ENCODE measurements around the gene NDUFS6. TPM values are rescaled to one million over a fixed set of nuclear protein-coding genes. Genes with fewer than 3 reads are reported as not detected.
"Not testable (repeated sequence)": the region's sequence is repeated elsewhere in the genome, so short reads cannot be mapped to it uniquely, and the experiment has no call there.

The NDUFS6 gene
- total RNA-seq, 1 donor from 2014 or later, result 39.9 TPM

DNA sequence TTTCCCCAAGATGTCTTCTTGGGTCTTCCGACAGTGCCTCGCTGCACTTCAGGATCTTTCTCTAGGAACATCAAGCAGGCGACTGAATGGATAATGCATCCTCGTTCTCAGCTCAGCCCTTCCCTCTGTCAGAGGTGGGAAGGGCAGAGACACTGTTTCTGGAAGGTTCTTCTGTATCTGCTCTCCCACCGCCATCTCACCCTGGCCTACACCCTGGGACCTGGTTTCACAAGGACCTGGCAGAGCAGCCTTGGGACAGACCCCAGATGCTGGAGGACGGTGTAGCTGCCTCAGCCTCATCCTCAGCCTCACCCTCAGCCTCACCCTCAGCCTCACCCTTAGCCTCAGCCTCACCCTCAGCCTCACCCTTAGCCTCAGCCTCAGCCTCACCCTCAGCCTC, 20.1 kb upstream of the NDUFS6 start:
- no peak overlapping the region for H3K27ac Mint-ChIP-seq
- H3K4me3 Mint-ChIP-seq (ENCODE audit: low read depth), result no peak overlapping the region
- peaks cover 5% of the 10 kb centered on the region for H3K27me3 Mint-ChIP-seq (ENCODE audit: low read depth)
- intact Hi-C loops (cut with micrococcal nuclease), result no loop called here
- H3K9me3 Mint-ChIP-seq, result no peaks in the 10 kb centered on the region
- H3K36me3 Mint-ChIP-seq (ENCODE audit: low read depth), result no peaks in the 10 kb centered on the region
- H3K4me1 Mint-ChIP-seq (ENCODE audit: low read depth), result no peaks in the 10 kb centered on the region
- DNase-seq (ENCODE audit: low spot score), result no peak

- no peak for DNase-seq (ENCODE audit: low spot score)
- intact Hi-C loops (cut with micrococcal nuclease), result no loop called here
- Mint-ChIP-seq H3K4me1 (ENCODE audit: low read depth) (no peaks in the 10 kb centered on the region), H3K4me3 (ENCODE audit: low read depth) (no peak overlapping the region), H3K27me3 (ENCODE audit: low read depth) (peaks cover 5% of the 10 kb centered on the region), H3K27ac (no peak overlapping the region), H3K9me3 (no peaks in the 10 kb centered on the region), H3K36me3 (ENCODE audit: low read depth) (no peaks in the 10 kb centered on the region)
These were observed 19.4 kb upstream of the NDUFS6 start for GRCh38 chr5:1781726-1782384.

GRCh38 chr5:1782385-1783215, 18.6 kb upstream of the NDUFS6 start:
- Mint-ChIP-seq H3K9me3 (no peaks in the 10 kb centered on the region), H3K36me3 (ENCODE audit: low read depth) (no peaks in the 10 kb centered on the region), H3K4me3 (ENCODE audit: low read depth) (no peak overlapping the region), H3K4me1 (ENCODE audit: low read depth) (no peaks in the 10 kb centered on the region), H3K27me3 (ENCODE audit: low read depth) (peaks cover 5% of the 10 kb centered on the region), H3K27ac (no peak overlapping the region)
- intact Hi-C loops (cut with micrococcal nuclease), result no loop called here
- DNase-seq (ENCODE audit: low spot score), result no peak

GRCh38 chr5:1783216-1783554, 18.0 kb upstream of the NDUFS6 start:
- Mint-ChIP-seq H3K4me1 (ENCODE audit: low read depth) (no peaks in the 10 kb centered on the region), H3K27ac (no peak overlapping the region), H3K27me3 (ENCODE audit: low read depth) (peaks cover 5% of the 10 kb centered on the region), H3K36me3 (ENCODE audit: low read depth) (no peaks in the 10 kb centered on the region), H3K4me3 (ENCODE audit: low read depth) (no peak overlapping the region), H3K9me3 (no peaks in the 10 kb centered on the region)
- DNase-seq (ENCODE audit: low spot score), result no peak
- intact Hi-C loops (cut with micrococcal nuclease), result no loop called here

GRCh38 chr5:1784197-1785050, 16.8 kb upstream of the NDUFS6 start:
- intact Hi-C loops (cut with micrococcal nuclease), result no loop called here
- H3K27ac Mint-ChIP-seq, result no peak overlapping the region
- H3K4me3 Mint-ChIP-seq (ENCODE audit: low read depth), result no peak overlapping the region
- peaks cover 5% of the 10 kb centered on the region for H3K27me3 Mint-ChIP-seq (ENCODE audit: low read depth)
- peaks cover 8% of the 10 kb centered on the region for H3K4me1 Mint-ChIP-seq (ENCODE audit: low read depth)
- no peak for DNase-seq (ENCODE audit: low spot score)
- H3K9me3 Mint-ChIP-seq, result no peaks in the 10 kb centered on the region
- no peaks in the 10 kb centered on the region for H3K36me3 Mint-ChIP-seq (ENCODE audit: low read depth)

DNA sequence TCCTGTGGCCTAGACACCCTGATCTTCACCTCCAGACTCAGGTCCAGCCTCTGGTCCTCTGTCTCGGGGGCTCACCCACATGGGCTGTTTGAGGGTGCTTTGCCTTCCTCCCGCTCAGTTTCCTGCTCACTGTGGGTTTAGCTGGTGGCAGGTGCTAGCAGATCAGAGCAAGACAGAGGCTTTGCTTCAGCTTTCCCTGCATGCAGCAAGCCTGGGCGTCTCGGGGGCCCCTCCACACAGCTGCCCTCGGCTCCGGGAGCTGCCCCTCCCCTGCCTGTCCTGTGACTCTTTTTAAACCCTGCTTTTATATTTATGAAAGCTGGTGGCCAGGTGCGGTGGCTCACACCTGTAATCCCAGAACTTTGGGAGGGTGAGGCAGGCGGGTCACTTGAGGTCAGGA, 16.1 kb upstream of the NDUFS6 start:
- Mint-ChIP-seq H3K4me1 (ENCODE audit: low read depth) (peaks cover 15% of the 10 kb centered on the region), H3K27ac (no peak overlapping the region), H3K4me3 (ENCODE audit: low read depth) (no peak overlapping the region), H3K9me3 (no peaks in the 10 kb centered on the region), H3K36me3 (ENCODE audit: low read depth) (no peaks in the 10 kb centered on the region), H3K27me3 (ENCODE audit: low read depth) (peaks cover 5% of the 10 kb centered on the region)
- DNase-seq (ENCODE audit: low spot score), result no peak
- intact Hi-C loops (cut with micrococcal nuclease), result no loop called here

GRCh38 chr5:1785984-1786383, 15.2 kb upstream of the NDUFS6 start:
- no peak overlapping the region for H3K27ac Mint-ChIP-seq

GRCh38 chr5:1786621-1787471, 14.4 kb upstream of the NDUFS6 start:
- no peak for DNase-seq (ENCODE audit: low spot score)
- Mint-ChIP-seq H3K9me3 (no peaks in the 10 kb centered on the region), H3K36me3 (ENCODE audit: low read depth) (no peaks in the 10 kb centered on the region), H3K27ac (no peak overlapping the region), H3K4me1 (ENCODE audit: low read depth) (peaks cover 29% of the 10 kb centered on the region), H3K4me3 (ENCODE audit: low read depth) (no peak overlapping the region), H3K27me3 (ENCODE audit: low read depth) (peaks cover 3% of the 10 kb centered on the region)
- intact Hi-C loops (cut with micrococcal nuclease), result no loop called here

More at GRCh38 chr5:1785984-1786383, 15.2 kb upstream of the NDUFS6 start:
- DNase-seq (ENCODE audit: low spot score), result no peak
- peaks cover 5% of the 10 kb centered on the region for H3K27me3 Mint-ChIP-seq (ENCODE audit: low read depth)
- no peaks in the 10 kb centered on the region for H3K36me3 Mint-ChIP-seq (ENCODE audit: low read depth)
- no peak overlapping the region for H3K4me3 Mint-ChIP-seq (ENCODE audit: low read depth)
- H3K9me3 Mint-ChIP-seq, result no peaks in the 10 kb centered on the region
- intact Hi-C loops (cut with micrococcal nuclease), result no loop called here
- peaks cover 21% of the 10 kb centered on the region for H3K4me1 Mint-ChIP-seq (ENCODE audit: low read depth)

GRCh38 chr5:1787472-1788047, 13.6 kb upstream of the NDUFS6 start:
- no peak overlapping the region for H3K27ac Mint-ChIP-seq
- intact Hi-C loops (cut with micrococcal nuclease), result no loop called here
- H3K4me3 Mint-ChIP-seq (ENCODE audit: low read depth), result no peak overlapping the region
- peaks cover 3% of the 10 kb centered on the region for H3K27me3 Mint-ChIP-seq (ENCODE audit: low read depth)
- no peak for DNase-seq (ENCODE audit: low spot score)
- H3K4me1 Mint-ChIP-seq (ENCODE audit: low read depth), result peaks cover 36% of the 10 kb centered on the region
- H3K9me3 Mint-ChIP-seq, result no peaks in the 10 kb centered on the region
- peaks cover 1% of the 10 kb centered on the region for H3K36me3 Mint-ChIP-seq (ENCODE audit: low read depth)

DNA sequence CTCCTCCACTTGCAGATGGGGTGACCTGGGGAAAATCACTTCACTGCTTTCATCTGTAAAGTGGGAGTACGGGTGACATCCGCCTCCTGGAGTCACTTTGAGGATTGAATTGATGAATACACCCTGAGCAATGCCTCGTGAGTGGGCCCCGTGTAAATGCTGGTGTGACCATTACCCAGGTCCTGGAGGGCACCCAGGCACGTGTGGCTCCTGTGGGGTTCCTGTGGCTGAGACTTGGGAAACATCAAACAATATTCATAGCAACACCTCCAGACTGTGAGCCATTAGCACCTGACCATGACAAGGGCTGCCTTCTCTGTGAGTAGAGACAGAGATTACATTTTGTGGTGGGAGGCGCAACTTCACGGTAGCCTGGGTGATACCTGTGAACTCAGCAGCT, 13.0 kb upstream of the NDUFS6 start:
- Mint-ChIP-seq H3K36me3 (ENCODE audit: low read depth) (peaks cover 7% of the 10 kb centered on the region), H3K4me1 (ENCODE audit: low read depth) (peaks cover 43% of the 10 kb centered on the region)

GRCh38 chr5:1788828-1789227, 12.4 kb upstream of the NDUFS6 start:
- no peak for DNase-seq (ENCODE audit: low spot score)
- Mint-ChIP-seq H3K4me3 (ENCODE audit: low read depth) (no peak overlapping the region), H3K36me3 (ENCODE audit: low read depth) (peaks cover 7% of the 10 kb centered on the region), H3K4me1 (ENCODE audit: low read depth) (peaks cover 49% of the 10 kb centered on the region), H3K27me3 (ENCODE audit: low read depth) (peaks cover 2% of the 10 kb centered on the region), H3K9me3 (no peaks in the 10 kb centered on the region), H3K27ac (no peak overlapping the region)
- intact Hi-C loops (cut with micrococcal nuclease), result no loop called here

More for the DNA sequence above, 13.0 kb upstream of the NDUFS6 start:
- H3K4me3 Mint-ChIP-seq (ENCODE audit: low read depth), result no peak overlapping the region
- intact Hi-C loops (cut with micrococcal nuclease), result no loop called here
- no peak for DNase-seq (ENCODE audit: low spot score)
- peaks cover 3% of the 10 kb centered on the region for H3K27me3 Mint-ChIP-seq (ENCODE audit: low read depth)
- H3K9me3 Mint-ChIP-seq, result no peaks in the 10 kb centered on the region
- no peak overlapping the region for H3K27ac Mint-ChIP-seq

- H3K9me3 Mint-ChIP-seq; DNase-seq (ENCODE audit: low spot score); H3K27me3 Mint-ChIP-seq (ENCODE audit: low read depth); intact Hi-C loops (cut with micrococcal nuclease); H3K36me3 Mint-ChIP-seq (ENCODE audit: low read depth): not testable (repeated sequence)
- Mint-ChIP-seq H3K4me1 (ENCODE audit: low read depth) (peaks cover 54% of the 10 kb centered on the region), H3K27ac (peak overlapping the region; percentile 76), H3K4me3 (ENCODE audit: low read depth) (peak overlapping the region; percentile 38)
These were observed 11.8 kb upstream of the NDUFS6 start for GRCh38 chr5:1789438-1789833.

Measured in activated T-helper 2 cell treated with anti-CD3 and anti-CD28 coated beads, Interferon-gamma antibody, Interleukin-2, Interleukin-4, amounts not matched to agents 10 μg/mL and 5 μg/mL and 100 μg/mL, durations not matched to agents 14 hours and 24 hours and 36 hours (primary cell).